GM21529 (cell line): ENCODE data around the gene DDX39A.
"Not testable (repeated sequence)": the region's sequence is repeated elsewhere in the genome, so short reads cannot be mapped to it uniquely, and the experiment has no call there.

ENCODE experiments used
- ATAC-seq: cut with Tn5 transposase; IDR thresholded peaks from one replicate; pipeline ENCODE4 v1.9.1; 2021; ENCODE audit not compliant: unreplicated experiment

The DDX39A gene

GRCh38 chr19:14409146-14410023, 9.8 kb downstream of the DDX39A start:
- ATAC-seq = no peak

DNA sequence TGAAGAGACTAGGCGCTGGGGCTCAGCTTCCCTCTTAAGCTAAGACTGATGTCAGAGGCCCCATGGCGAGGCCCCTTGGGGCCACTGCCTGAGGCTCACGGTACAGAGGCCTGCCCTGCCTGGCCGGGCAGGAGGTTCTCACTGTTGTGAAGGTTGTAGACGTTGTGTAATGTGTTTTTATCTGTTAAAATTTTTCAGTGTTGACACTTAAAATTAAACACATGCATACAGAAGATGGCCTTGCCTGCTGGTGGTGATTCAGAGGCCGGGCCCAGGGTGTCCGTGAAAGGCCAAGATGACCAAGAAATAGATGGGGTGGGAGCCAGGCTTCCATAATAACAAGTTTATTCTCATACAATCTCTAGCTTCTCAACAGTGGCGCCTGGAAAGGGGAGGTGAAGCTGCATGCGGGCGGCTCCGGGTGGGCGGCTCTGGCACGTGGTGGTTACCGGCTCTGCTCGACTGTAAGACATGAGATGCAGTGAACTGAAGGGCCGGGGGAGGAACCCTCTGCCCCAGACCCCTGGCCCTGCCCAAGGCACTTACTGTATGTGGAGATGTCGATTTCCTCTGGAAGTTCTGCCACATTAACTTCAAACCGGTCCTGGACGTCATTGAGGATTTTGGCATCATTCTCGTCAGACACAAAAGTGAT, 10.5 kb downstream of the DDX39A start:
- no peak for ATAC-seq

DNA sequence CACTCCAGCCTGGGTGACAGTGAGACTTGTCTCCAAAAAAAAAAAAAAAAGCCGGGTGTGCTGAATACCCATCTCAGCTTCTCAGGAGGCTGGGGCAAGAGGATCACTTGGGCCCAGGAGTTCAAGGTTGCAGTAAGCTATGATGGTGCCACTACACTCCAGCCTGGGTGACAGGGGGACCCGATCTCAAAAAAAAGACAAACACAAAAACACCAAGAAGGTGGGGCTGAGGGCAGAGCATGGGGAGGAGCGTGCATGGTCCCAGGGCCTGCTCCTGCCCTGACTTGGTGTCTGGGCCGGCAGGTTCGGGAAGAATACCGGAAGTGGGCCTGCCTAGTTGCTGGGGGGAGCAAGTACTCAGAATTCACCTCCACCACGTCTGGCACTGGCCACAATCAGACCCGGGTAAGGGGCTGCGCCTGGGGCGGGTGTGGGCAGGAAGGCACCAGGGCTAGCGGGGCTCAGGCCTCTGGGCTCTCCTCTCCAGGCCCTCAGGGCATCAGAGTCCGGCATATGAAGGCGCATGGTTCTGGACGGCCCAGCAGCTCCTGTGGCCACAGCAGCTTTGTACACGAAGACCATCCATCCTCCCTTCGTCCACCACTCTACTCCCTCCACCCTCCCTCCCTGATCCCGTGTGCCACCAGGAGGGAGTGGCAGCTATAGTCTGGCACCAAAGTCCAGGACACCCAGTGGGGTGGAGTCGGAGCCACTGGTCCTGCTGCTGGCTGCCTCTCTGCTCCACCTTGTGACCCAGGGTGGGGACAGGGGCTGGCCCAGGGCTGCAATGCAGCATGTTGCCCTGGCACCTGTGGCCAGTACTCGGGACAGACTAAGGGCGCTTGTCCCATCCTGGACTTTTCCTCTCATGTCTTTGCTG, 11.3 kb downstream of the DDX39A start:
- ATAC-seq = no peak

- no peak for ATAC-seq
These were observed 12.3 kb downstream of the DDX39A start for GRCh38 chr19:14406645-14407401.

- ATAC-seq = peak; percentile 61
These were observed 13.1 kb downstream of the DDX39A start for GRCh38 chr19:14405758-14406644.

DNA sequence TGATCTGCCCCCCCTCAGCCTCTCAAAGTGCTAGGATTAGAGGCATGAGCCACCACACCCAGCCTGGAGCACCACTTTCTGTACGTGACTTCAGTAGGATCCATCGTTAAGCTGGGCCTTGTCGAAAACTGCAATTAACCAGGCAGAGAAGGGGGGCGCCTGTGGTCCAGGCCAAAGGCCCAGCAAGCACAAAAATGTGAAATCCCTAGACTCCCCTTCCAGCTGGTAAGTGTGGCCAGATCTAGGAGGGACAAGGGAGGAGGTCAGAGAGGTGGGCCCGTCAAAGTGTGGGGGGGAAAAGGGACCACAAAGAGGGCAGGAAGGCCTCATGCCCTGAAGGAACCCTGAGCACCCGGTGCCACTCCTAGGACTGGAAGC, 13.8 kb downstream of the DDX39A start:
- no peak for ATAC-seq

DNA sequence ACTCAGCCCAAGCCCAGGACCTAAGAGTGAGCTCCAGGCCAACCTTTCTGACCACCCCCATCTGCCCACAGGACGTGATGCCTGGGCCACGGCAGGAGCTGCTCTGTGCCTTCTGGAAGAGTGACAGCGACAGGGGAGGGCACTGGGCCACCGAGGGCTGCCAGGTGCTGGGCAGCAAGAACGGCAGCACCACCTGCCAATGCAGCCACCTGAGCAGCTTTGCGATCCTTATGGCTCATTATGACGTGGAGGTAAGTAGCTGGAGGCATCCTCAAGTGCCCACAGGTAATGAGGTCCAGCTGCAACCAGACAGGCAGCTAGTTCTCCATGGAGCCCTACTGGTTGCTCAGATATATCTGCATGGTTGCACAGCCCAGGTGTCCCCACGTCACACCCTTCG, 14.8 kb downstream of the DDX39A start:
- no peak for ATAC-seq

DNA sequence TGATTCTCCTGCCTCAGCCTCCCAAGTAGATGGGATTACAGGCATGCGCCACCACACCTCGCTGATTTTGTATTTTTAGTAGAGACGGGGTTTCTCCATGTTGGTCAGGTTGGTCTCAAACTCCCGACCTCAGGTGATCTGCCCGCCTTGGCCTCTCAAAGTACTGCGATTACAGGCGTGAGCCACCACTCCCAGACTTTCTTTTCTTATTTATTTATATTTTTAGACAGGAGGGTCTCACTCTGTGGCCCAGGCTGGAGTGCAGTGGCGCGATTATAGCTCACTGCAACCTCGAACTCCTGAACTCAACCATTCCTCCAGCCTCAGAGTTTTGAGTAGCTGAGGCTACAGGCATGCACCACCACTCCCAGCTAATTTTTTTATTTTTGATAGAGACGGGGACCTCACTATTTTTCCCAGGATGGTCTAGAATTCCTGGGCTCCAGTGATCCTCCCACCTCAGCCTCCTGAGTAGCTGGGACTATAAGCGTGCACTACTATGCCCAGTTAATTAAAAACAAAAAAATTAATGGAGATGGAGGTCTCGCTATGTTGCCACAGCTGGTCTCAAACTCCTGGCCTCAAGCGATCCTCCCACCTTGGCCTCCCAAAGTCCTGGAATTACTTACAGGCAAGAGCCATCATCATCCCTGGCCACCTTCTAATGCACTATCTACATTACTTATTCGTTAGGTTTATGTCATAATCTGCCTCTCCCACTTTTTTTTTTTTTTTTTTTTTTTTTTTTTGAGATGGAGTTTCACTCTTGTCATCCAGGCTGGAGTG, 15.8 kb downstream of the DDX39A start:
- not testable (repeated sequence) for ATAC-seq

- no peak for ATAC-seq
These were observed 16.6 kb downstream of the DDX39A start for GRCh38 chr19:14402332-14403144.

GRCh38 chr19:14401468-14402195, 17.5 kb downstream of the DDX39A start:
- ATAC-seq = no peak

DNA sequence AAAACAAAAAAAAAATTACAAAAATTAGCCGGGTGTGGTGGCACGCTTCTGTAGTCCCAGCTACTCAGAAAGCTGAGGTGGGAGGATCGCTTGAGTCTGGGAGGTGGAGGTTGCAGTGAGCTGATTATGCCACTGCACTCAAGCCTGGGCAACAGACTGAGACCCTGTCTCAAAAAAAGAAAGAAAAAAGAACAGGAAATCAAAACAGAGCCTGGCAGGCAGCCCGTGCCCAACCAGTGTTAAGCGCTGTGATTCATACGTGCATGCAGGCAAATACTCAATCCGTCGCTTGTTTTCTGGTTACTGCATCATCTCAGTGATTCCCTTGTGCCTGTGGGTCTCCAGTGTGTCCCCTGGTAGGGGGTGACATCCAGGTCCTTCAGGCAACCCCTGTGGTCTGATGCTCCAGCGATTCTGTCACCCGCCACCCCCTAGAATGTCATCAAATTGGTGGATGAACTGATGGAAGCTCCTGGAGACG, 18.1 kb downstream of the DDX39A start:
- no peak for ATAC-seq

- ATAC-seq = not testable (repeated sequence)
These were observed 22.0 kb downstream of the DDX39A start for GRCh38 chr19:14397168-14397567.

- not testable (repeated sequence) for ATAC-seq
These were observed 22.4 kb downstream of the DDX39A start for GRCh38 chr19:14396730-14397129.

- ATAC-seq = no peak
These were observed 23.3 kb downstream of the DDX39A start for GRCh38 chr19:14395710-14396336.

- ATAC-seq = no peak
These were observed 23.9 kb downstream of the DDX39A start for GRCh38 chr19:14395262-14395661.

- ATAC-seq = no peak
These were observed 25.0 kb downstream of the DDX39A start for GRCh38 chr19:14394167-14394566.

GRCh38 chr19:14393329-14393728, 25.8 kb downstream of the DDX39A start:
- ATAC-seq = no peak
